Rectal smooth muscle tissue (tissue), 1 donor: Measurements from ENCODE around the gene STEAP2.
A peak's percentile ranks its signal among the peaks of the same experiment; 100 is the strongest.
"Not testable (repeated sequence)": the region's sequence is repeated elsewhere in the genome, so short reads cannot be mapped to it uniquely, and the experiment has no call there.

Experiments
- H3K27ac ChIP-seq: one replicate; pipeline ENCODE4 v1.7.0; 2013; ENCODE audit warnings: low read depth, low read length, inconsistent platforms
- H3K27me3 ChIP-seq: one replicate; pipeline ENCODE4 v1.7.0; 2013; ENCODE audit warnings: low read length; ENCODE audit not compliant: control insufficient read depth, insufficient read depth
- H3K36me3 ChIP-seq: one replicate; pipeline ENCODE4 v1.7.0; 2013; ENCODE audit warnings: low read length; ENCODE audit not compliant: control insufficient read depth, insufficient read depth
- H3K4me1 ChIP-seq: one replicate; pipeline ENCODE4 v1.7.0; 2013; ENCODE audit warnings: low read length; ENCODE audit not compliant: control insufficient read depth, insufficient read depth
- H3K4me3 ChIP-seq: one replicate; pipeline ENCODE4 v1.7.0; 2013; ENCODE audit warnings: low read length
- H3K9ac ChIP-seq: one replicate; pipeline ENCODE4 v1.7.0; 2013; ENCODE audit warnings: low read length

Gene STEAP2

DNA sequence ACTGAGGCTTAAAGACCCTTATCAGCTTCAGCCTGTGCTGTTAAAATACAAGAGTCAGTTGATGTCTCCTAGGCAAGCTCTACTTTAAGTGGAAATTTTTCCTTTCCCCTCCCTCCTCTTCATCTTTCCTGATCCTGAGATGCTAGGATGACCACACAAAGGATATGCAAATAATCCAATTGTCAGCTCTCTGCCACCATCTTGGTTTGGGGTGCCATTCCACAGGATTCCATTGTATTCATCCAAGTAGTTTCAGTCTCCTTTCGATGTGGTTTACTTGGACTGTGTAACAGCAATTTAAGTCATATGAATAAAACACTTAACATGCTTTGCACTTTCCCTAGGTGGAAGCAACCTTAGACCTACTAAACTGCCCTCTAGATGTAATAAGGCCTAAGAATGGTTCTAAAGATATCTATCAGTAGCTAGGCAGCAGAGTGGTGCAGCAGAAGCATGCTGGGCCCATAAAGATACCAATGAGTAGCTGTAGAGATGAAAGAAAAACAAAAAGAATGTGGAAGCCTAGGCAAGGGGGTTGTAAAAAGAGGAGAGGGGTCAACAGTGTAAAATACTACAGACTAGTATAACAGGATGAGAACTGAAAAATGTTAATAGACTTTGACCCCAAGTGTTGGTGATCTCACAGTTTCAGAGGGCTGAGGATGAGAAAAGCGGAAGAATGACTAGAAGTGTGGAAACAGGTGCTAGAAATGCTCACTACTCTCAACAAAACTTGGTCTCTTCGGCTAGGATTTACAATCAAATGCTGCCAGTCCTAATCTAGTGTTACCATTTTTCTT lies 31.0 kb downstream of the STEAP2 start:
- no peaks in the 10 kb centered on the region for H3K36me3 ChIP-seq
- H3K4me3 ChIP-seq, result no peak overlapping the region
- no peak overlapping the region for H3K27ac ChIP-seq
- peaks cover 9% of the 10 kb centered on the region for H3K4me1 ChIP-seq
- no peak overlapping the region for H3K9ac ChIP-seq
- peaks cover 2% of the 10 kb centered on the region for H3K27me3 ChIP-seq

DNA sequence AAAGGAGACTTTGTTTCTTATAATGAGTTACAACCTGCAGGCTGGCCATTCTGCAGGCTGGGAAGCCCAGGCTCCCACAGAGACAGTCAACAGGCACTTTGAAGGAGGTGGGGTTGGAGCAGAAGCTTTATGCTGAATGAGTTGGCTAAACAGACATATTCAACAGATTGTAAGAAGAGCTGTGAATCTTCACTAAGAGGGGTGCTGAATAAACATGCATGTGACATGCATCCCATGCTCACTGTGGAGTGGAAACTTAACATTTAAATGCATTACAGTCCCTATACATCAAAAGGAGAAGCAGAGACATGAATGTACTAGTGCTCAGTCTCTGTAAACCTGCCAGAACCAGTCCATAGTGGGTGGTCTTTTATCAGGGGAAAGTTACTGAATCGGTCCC lies 32.0 kb downstream of the STEAP2 start:
- no peak overlapping the region for H3K9ac ChIP-seq
- no peak overlapping the region for H3K27ac ChIP-seq
- H3K4me1 ChIP-seq, result peaks cover 9% of the 10 kb centered on the region
- peaks cover 2% of the 10 kb centered on the region for H3K27me3 ChIP-seq
- H3K4me3 ChIP-seq, result no peak overlapping the region
- H3K36me3 ChIP-seq, result no peaks in the 10 kb centered on the region

DNA sequence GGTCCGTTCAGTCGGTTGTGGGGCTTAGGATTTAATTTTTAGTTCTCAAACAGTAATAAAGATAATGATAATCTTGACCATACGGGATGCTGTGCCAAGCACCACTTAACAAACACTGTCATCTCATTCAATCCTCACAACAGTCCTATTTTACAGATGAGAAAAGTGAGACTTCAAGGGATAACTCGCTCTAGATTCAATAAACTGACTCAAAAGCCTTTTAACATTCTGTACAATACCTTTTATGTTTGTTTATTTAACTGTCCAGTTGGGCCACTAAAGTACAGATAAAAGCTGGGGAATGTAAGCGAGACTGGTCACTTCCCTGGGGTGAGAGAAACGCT lies 33.0 kb downstream of the STEAP2 start:
- Histone ChIP-seq H3K36me3 (no peaks in the 10 kb centered on the region), H3K27ac (no peak overlapping the region), H3K27me3 (peaks cover 2% of the 10 kb centered on the region)

DNA sequence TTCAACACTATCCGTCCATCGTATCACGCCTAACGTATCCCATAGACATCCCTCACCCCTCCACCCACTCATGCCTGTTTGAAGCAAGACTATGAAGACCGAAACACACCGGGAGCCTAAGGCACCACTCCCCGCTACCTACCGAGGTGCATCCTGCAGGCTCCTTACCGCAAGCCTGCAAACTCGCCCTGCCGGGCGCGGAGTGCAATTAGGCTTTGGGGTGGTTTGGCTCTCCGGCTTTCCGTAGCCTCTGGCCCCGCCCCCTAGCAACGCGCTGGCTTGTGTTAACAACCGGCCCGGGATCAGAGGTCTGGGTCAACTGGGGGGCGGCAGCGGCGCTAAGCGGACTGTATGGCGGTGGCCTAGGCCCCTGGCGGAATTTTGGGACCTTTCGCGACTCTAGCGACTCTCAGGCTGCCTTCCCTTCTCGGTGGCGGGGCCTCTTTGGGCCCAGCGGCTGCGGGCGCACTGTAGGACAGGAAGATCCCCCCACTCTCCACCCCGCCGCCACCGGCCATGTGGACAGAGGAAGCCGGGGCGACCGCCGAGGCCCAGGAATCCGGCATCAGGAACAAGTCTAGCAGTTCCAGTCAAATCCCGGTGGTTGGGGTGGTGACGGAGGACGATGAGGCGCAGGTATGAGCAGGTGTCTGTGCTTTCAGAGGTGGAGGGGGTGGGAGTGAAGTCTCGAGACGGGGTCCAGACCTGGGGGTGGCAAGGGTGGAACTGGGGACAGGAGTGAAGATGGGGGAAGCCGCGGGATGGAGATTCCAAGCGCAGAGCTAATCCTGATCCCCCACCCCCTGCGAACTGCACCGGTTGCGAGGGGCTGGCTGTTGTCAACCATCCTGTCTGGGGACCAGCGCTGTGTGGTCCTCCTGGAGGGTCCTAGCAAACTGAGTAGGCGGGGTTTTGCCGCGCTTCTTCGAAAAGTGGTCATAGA lies 33.6 kb downstream of the STEAP2 start, which contains the start of gene CFAP69:
Gene CFAP69 (plus strand): TSS at position 266 of the 943 bp plus-strand sequence. CDS start 251 bp downstream, at position 517.
- H3K36me3 ChIP-seq, result no peaks in the 10 kb centered on the region

More for the DNA sequence above, 33.0 kb downstream of the STEAP2 start:
- Histone ChIP-seq H3K4me3 (peak overlapping the region; percentile 97), H3K4me1 (peaks cover 9% of the 10 kb centered on the region), H3K9ac (no peak overlapping the region)

DNA sequence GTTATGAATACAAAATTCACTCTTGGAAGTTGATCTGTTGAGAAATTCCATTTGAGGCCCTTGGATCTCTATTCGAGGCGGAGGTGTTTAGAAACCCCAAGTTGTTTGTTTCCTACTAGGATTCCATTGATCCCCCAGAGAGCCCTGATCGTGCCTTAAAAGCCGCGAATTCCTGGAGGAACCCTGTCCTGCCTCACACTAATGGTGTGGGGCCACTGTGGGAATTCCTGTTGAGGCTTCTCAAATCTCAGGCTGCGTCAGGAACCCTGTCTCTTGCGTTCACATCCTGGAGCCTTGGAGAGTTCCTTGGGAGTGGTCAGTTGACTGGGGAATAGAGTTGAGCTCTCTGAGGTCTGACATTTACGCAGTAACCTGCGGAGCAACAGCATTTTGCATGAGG lies 34.6 kb downstream of the STEAP2 start:
- peaks cover 2% of the 10 kb centered on the region for H3K27me3 ChIP-seq
- no peak overlapping the region for H3K27ac ChIP-seq
- no peak overlapping the region for H3K9ac ChIP-seq
- no peaks in the 10 kb centered on the region for H3K36me3 ChIP-seq
- peak overlapping the region; percentile 97 for H3K4me3 ChIP-seq
- H3K4me1 ChIP-seq, result peaks cover 9% of the 10 kb centered on the region

More for the DNA sequence above, 33.6 kb downstream of the STEAP2 start, which contains the start of gene CFAP69:
- peak within 1 kb of the TSS; percentile 97 for H3K4me3 ChIP-seq
- peaks cover 9% of the 10 kb centered on the region for H3K4me1 ChIP-seq
- H3K9ac ChIP-seq, result peak within 1 kb of the TSS; percentile 61
- H3K27me3 ChIP-seq, result peaks cover 2% of the 10 kb centered on the region
- H3K27ac ChIP-seq, result peak within 1 kb of the TSS; percentile 7

DNA sequence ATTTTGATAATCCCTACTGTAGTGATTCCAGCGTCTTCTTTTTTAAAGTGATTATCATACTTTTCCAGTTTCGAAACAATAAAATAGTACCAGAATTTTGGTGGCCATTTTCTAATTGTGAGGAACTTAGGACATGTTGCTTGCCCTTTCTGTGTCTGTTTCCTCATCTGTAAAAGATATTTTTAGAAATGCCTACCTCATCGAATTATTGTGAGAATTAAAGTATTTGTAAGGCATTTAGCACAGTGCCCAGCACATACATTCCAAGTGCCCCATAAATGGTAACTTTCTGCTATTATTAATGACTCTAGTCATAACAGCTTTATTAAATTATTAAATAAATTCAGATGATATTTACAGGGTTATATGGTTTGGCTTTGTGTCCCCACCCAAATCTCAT lies 37.2 kb downstream of the STEAP2 start:
- H3K27me3 ChIP-seq, result peaks cover 2% of the 10 kb centered on the region
- H3K9ac ChIP-seq, result no peak overlapping the region
- peaks cover 9% of the 10 kb centered on the region for H3K4me1 ChIP-seq
- H3K4me3 ChIP-seq, result no peak overlapping the region
- H3K27ac ChIP-seq, result no peak overlapping the region
- no peaks in the 10 kb centered on the region for H3K36me3 ChIP-seq

DNA sequence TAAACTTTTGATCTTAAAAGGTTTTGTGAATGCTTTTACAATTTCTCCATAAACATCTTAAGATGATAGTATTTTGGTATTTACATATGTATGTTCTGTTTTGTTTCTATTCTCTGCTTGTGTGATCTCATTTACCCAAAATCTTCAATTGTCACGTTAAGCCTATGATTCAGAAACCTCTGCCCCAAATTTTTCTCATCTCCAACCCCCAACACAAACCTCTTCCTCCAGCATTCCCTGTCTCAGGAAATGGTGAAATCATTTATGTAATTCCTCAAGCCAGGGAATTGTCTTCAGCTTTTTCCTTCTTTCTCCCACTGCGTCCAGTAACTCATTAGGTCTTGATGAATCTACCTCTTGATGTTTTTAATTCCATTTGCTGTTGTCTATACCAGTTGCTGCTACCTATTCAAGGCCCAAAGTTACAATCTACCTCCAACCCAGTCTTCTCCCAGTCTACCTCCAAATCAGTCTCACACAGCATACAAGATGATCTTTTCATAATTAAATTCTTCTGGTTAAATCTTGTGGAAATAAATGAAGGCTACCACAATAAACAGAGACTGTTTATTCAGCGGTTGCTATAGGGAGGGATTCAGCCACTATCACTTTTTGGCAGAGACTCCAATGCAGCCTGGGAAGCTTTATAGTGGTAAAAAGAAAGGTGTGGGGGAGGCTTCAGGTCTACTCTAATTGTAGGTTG lies 39.2 kb downstream of the STEAP2 start:
- Histone ChIP-seq H3K9ac (no peak overlapping the region), H3K36me3 (no peaks in the 10 kb centered on the region), H3K4me3 (no peak overlapping the region), H3K4me1 (peaks cover 6% of the 10 kb centered on the region), H3K27me3 (peaks cover under 1% of the 10 kb centered on the region), H3K27ac (no peak overlapping the region)

DNA sequence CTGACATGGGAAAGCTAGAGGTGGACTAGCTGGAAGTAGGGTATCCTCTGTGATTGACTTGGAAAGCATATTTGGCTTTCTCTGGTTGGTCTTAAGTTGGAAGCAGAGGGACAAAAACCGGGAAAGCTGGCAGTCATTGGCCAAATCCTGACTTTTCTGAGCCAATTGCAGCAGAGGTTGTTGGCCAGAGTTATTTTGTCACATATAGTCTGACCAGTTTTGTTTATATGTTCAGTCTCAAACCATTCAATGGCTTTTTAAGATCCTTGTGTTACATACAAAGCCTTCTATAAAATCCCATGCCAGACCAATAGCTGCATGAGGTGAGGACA lies 39.7 kb downstream of the STEAP2 start:
- Histone ChIP-seq H3K27ac (no peak overlapping the region), H3K4me3 (no peak overlapping the region), H3K4me1 (peaks cover under 1% of the 10 kb centered on the region), H3K36me3 (no peaks in the 10 kb centered on the region), H3K27me3 (no peaks in the 10 kb centered on the region), H3K9ac (no peak overlapping the region)

DNA sequence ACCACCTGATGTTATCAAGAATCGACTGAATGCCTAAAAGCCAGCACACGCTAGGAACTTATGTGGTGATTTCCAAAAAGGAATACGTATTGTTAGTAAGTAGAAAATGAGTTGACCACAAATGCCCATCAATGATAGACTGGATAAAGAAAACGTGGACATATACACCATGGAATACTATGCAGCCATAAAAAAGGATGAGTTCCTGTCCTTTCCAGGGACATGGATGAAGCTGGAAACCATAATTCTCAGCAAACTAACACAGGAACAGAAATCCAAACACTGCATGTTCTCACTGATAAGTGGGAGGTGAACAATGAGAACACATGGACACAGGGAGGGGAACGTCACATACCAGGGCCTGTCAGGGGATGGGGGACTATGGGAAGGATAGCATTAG lies 44.5 kb downstream of the STEAP2 start:
- not testable (repeated sequence) for H3K27ac ChIP-seq, H3K4me3 ChIP-seq, H3K27me3 ChIP-seq, H3K9ac ChIP-seq, H3K36me3 ChIP-seq, H3K4me1 ChIP-seq

DNA sequence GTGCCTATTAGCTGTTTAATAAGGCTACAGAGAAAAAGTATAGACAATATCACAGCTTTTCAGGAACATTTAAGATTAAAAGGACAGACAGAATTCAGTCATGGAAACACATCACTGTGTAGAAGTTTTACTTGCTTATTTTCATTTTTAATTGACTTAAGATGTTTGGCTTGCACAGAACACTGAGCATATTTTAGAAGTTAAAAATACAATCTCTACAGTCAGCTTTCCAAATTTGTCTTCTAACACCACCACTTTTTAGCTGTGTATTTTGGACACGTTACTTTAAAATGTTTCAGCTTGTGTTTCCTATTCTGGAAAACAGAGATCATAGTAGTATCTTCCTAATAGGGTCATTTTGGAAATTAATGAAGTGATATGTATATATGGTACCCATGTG lies 45.2 kb downstream of the STEAP2 start:
- Histone ChIP-seq H3K27ac (no peak overlapping the region), H3K4me1 (no peaks in the 10 kb centered on the region), H3K27me3 (no peaks in the 10 kb centered on the region), H3K9ac (no peak overlapping the region), H3K36me3 (no peaks in the 10 kb centered on the region), H3K4me3 (no peak overlapping the region)

DNA sequence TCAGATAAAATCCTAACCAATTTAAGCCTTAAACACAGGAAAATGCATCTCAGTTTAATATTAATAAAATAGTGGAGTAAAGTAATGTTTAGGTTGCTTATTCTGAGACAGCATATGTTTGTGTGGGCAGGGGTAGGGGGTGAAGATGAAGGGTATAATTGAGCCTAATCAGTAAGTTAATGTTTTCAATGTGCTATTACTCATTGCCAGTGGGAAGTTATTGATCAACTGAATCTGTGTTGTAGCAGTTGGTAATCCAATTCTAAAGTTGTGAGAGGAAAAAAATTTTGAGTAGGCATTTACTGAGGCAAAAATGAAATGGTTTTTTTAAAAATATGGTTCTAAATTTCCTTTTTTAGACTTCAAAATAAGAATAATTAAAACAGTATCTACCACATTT lies 49.9 kb downstream of the STEAP2 start:
- Histone ChIP-seq H3K4me3 (no peak overlapping the region), H3K27me3 (no peaks in the 10 kb centered on the region), H3K27ac (no peak overlapping the region), H3K36me3 (no peaks in the 10 kb centered on the region), H3K4me1 (no peaks in the 10 kb centered on the region), H3K9ac (no peak overlapping the region)

DNA sequence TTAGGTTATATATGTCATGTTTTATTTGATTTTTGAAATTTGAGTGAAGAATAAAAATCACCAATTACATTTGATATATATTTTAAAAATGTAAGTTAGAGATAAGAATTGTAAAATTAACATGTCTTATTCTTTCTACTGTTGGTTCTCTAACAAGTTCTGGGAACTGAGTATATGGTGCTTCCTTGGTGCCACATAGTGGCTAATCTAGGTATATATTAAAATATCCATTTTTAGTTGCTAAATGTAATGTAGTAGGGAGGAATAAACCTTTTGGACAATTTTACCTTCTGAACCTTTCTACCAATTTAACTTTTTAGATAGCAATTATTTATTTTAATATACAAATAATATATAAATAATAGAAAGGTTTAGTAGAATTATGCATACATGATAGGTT lies 50.9 kb downstream of the STEAP2 start:
- no peaks in the 10 kb centered on the region for H3K27me3 ChIP-seq
- H3K4me3 ChIP-seq, result no peak overlapping the region
- H3K4me1 ChIP-seq, result no peaks in the 10 kb centered on the region
- H3K36me3 ChIP-seq, result no peaks in the 10 kb centered on the region
- H3K27ac ChIP-seq, result no peak overlapping the region
- H3K9ac ChIP-seq, result no peak overlapping the region
